Measurements from ENCODE around the gene CACNA2D3.

DNA sequence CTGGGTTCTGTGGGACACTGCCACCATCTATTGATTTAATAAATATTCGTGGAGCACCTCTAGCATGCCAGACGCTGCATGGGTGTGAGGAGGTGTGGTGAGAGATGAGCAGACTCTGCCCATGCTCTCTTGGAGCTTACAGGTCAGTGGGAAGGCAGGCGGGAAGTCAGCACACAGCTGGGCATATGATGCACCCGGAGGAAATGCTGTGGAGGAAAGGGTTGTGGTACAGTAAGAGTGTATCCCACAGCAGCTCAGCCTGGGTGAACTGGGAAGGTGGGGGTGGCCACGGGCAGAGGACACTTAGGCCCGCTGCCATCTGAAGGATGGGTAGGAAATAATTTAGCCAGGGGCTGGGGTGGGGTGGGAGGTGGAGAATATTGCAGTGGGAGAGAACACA, 392.1 kb downstream of the CACNA2D3 start:
- TF ChIP-seq POLR2AphosphoS5 (IDR thresholded peaks at IDR 0.05; ENCODE audit: borderline replicate concordance, low read depth, low read length) (no peak), EZH2 (IDR thresholded peaks at IDR 0.05) (no peak)
